GM23338 (cell line): ENCODE data around the gene GPR39.

Experiments
- CTCF ChIP-seq, 2 experiments: fragments of 200-600 bp in 1 of 2; sonication (generic) in 1 of 2; conservative IDR thresholded peaks; 2 replicates each; pipeline versions ENCODE4 v1.5.1 to v1.6.1; 2016 to 2017; ENCODE audit warnings: antibody characterized with exemption in 2 of 2, low read depth in 2 of 2, mild to moderate bottlenecking in 2 of 2, moderate library complexity in 1 of 2
- EZH2phosphoT487 ChIP-seq: fragments of 200-600 bp; sonication (generic); IDR thresholded peaks from one replicate; pipeline ENCODE4 v1.8.1; 2018; ENCODE audit warnings: antibody characterized with exemption; ENCODE audit not compliant: unreplicated experiment
- POLR2AphosphoS5 ChIP-seq: IDR thresholded peaks from 2 replicates; pipeline ENCODE4 v1.6.1; 2016; ENCODE audit warnings: antibody characterized with exemption, low read depth
- TF ChIP-seq, protein P1 (sequence below): IDR thresholded peaks from one replicate; pipeline ENCODE4 v1.6.1; 2018; ENCODE audit warnings: antibody characterized with exemption; ENCODE audit not compliant: unreplicated experiment

DNA sequence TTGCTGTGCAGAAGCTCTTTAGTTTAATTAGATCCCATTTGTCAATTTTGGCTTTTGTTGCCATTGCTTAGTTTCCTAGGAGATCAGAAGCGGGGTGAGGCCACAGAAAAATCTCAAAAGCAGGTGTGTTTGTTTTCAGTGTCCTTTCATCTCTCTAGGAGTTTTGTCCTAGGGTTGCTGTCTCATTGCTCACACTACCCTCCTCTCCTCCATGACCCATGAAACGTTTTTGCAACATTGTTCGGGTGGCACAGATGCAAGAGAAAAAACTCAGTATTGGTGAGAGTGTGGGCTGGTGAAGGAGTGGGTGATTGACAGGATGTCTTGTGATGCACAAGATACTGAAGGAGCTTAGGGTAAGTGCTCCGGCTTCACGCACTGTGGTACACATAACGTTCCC, 149.8 kb downstream of the GPR39 start:
- TF ChIP-seq CTCF (conservative IDR thresholded peaks at IDR 0.05; ENCODE audit: low read depth in 2 of 2) = no peak
- no peak for TF ChIP-seq EZH2phosphoT487
- TF ChIP-seq, protein P1, sequence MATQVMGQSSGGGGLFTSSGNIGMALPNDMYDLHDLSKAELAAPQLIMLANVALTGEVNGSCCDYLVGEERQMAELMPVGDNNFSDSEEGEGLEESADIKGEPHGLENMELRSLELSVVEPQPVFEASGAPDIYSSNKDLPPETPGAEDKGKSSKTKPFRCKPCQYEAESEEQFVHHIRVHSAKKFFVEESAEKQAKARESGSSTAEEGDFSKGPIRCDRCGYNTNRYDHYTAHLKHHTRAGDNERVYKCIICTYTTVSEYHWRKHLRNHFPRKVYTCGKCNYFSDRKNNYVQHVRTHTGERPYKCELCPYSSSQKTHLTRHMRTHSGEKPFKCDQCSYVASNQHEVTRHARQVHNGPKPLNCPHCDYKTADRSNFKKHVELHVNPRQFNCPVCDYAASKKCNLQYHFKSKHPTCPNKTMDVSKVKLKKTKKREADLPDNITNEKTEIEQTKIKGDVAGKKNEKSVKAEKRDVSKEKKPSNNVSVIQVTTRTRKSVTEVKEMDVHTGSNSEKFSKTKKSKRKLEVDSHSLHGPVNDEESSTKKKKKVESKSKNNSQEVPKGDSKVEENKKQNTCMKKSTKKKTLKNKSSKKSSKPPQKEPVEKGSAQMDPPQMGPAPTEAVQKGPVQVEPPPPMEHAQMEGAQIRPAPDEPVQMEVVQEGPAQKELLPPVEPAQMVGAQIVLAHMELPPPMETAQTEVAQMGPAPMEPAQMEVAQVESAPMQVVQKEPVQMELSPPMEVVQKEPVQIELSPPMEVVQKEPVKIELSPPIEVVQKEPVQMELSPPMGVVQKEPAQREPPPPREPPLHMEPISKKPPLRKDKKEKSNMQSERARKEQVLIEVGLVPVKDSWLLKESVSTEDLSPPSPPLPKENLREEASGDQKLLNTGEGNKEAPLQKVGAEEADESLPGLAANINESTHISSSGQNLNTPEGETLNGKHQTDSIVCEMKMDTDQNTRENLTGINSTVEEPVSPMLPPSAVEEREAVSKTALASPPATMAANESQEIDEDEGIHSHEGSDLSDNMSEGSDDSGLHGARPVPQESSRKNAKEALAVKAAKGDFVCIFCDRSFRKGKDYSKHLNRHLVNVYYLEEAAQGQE = no peak
- TF ChIP-seq POLR2AphosphoS5 = no peak
